ENCODE data around the gene TECTA.

The TECTA gene, protein sequence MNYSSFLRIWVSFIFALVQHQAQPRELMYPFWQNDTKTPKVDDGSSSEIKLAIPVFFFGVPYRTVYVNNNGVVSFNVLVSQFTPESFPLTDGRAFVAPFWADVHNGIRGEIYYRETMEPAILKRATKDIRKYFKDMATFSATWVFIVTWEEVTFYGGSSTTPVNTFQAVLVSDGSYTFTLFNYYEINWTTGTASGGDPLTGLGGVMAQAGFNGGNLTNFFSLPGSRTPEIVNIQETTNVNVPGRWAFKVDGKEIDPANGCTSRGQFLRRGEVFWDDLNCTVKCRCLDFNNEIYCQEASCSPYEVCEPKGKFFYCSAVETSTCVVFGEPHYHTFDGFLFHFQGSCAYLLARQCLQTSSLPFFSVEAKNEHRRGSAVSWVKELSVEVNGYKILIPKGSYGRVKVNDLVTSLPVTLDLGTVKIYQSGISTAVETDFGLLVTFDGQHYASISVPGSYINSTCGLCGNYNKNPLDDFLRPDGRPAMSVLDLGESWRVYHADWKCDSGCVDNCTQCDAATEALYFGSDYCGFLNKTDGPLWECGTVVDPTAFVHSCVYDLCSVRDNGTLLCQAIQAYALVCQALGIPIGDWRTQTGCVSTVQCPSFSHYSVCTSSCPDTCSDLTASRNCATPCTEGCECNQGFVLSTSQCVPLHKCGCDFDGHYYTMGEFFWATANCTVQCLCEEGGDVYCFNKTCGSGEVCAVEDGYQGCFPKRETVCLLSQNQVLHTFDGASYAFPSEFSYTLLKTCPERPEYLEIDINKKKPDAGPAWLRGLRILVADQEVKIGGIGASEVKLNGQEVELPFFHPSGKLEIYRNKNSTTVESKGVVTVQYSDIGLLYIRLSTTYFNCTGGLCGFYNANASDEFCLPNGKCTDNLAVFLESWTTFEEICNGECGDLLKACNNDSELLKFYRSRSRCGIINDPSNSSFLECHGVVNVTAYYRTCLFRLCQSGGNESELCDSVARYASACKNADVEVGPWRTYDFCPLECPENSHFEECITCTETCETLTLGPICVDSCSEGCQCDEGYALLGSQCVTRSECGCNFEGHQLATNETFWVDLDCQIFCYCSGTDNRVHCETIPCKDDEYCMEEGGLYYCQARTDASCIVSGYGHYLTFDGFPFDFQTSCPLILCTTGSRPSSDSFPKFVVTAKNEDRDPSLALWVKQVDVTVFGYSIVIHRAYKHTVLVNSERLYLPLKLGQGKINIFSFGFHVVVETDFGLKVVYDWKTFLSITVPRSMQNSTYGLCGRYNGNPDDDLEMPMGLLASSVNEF (N-terminal part only)

GRCh38 chr11:121100943-121101342, at the start of gene TECTA:
Gene TECTA, plus strand, starts transcription at chr11:121101243. Its CDS starts 1,423 bp downstream, at chr11:121102666.
- no peak for DNase-seq

DNA sequence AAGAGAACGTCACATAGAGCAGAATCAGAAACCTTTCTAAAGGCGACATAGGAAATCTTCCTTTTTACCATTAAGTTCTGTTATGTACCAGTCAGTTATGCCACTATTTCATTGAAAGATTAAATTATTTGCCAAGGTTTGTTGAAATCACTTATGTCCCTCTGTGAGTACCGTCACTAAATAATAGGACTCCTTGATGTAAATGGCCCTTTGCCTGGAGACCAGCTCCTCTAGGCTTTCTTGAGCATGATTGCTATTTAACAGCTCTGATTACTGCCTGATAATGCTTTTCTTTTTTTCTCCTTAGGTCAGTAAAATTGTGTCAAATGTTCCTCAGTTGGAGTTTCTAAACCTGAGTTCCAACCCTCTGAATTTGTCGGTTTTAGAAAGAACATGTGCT, 47.8 kb upstream of the TECTA start:
- no peak for DNase-seq

DNA sequence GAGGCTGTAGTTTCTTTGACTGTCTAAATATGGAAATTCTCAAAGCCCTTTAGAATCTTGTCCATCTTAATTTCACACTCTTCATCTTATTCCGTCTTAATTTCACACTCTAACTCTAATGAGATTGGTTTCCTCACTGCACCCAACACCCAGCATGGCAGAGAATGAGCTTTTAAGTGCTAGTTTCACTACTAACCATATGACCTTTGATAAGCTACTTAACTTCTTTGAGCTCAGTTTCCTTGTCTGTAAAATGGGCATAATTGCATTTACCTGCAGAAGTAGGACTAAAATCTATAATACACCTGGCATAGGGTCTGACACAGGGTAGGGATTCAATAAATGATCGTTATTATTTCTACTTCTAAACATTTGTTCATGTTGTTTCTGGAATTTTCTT, 46.8 kb upstream of the TECTA start:
- no peak for DNase-seq

GRCh38 chr11:121055076-121055475, 46.0 kb upstream of the TECTA start:
- DNase-seq: no peak

DNA sequence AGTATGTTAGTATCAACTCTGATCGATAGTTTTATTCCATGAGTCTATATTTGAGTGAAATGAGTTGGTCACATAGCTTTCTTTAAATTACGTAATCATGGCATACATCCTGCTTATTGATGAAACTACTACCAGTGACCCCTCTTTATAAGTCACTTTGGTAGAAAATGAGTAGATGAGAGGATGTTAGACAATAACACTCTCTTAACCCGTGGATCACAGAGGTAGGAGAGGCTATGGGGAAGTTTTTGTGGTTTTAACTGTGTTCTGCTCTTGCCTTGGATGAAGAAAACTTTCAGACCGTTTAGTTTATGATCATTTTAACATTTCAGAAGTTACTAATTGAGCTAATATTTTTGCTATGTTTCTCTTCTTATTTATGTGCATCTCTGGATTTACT, 43.1 kb upstream of the TECTA start:
- DNase-seq: no peak

GRCh38 chr11:121058941-121059340, 42.1 kb upstream of the TECTA start:
- no peak for DNase-seq

DNA sequence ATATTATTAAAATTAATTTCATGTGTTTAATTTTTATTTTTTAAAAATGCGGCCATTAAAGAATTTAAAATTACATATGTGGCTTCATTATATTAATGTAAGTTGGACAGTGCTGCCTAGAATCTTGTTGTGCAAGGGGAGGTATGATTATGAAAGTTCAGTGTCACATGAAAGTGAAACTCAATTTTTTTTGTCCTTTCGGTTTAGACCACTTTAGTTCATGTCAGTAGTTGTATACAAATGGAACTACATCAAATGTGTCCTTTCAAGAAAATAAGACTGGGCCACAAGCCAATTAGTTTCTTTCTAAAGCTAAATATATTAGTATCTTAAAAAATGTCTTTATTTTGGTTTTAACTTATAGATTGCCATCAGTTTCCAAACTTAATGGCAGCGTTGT, 41.4 kb upstream of the TECTA start:
- DNase-seq: no peak

DNA sequence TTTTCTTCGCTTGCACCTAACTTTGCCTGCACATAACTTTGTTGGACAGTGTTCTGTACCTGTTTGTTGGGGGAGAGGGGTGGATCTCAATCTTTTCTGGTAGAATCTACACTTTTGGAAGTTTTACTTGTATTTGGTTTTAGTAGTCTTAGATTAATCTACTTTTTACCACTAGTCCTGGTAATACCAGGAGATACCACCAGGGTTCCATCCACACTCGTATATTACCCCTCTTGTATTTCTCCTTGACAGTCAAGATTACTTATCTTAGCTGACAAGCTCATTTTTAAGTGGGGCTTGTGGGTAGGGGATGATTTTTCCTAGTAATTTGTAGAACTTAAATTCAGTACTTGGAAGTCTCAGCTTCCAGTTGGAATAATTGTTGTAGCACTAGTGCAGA, 37.3 kb upstream of the TECTA start:
- no peak for DNase-seq

- no peak for DNase-seq
These were observed 34.4 kb upstream of the TECTA start for GRCh38 chr11:121066623-121067022.

GRCh38 chr11:121067026-121067425, 34.0 kb upstream of the TECTA start:
- DNase-seq: no peak

GRCh38 chr11:121067453-121067852, 33.6 kb upstream of the TECTA start:
- DNase-seq: no peak

DNA sequence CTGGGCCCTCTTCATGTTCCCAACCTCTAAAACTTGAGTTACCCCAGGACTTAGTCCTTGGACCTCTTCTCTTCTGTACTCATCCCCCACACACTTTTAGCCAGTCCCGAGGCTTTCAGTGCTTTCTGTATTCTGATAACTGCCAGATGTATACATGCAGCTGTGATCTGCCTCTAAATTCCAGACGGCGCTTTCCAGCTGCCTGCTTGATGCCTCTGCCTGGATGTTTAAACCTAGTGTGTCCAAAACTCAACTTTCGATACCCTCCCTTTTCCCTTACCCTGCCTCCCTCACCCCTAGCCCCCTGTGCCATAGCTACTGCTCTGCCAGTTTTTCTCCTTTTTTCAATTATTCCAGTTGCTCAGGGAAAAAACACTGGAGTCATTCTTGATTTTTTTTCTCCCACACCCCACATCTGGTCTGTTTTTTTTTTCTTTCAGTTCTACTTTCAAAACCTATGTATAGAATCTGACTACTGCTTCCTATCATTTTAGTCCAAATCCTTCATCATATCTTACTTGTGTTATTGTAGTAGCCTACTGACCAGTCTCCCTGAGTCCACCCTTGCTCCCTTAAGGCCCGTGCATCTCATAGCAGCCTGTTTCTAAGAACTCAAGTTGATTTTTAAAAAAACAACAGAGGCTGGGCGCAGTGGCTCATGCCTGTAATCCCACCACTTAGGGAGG, 32.9 kb upstream of the TECTA start:
- DNase-seq: no peak

GRCh38 chr11:121068787-121069186, 32.3 kb upstream of the TECTA start:
- no peak for DNase-seq

- no peak for DNase-seq
These were observed 29.8 kb upstream of the TECTA start for GRCh38 chr11:121070951-121071845.

GRCh38 chr11:121071846-121072450, 29.1 kb upstream of the TECTA start:
- DNase-seq: no peak

- no peak for DNase-seq
These were observed 19.7 kb upstream of the TECTA start for GRCh38 chr11:121081321-121081720.

GRCh38 chr11:121082219-121082618, 18.8 kb upstream of the TECTA start:
- DNase-seq: no peak

DNA sequence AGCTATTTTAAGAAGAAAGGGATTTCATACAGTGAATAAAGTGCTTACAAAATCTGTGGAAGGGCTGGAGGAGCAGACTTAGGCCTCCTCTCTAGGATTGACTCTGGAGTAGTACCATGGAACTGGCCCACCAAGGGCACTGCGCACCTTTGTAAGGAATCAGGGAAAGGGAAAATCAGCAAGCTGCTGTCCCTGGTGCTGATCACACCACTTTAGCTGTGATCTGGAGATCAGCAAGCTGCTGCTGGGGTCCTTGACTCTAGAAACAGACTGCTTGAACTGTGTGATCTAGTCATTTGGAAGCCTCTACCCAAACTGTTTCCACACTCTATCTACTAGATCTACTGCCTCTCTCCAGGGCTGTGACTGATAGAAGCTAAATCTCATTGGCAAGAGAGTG, 18.4 kb upstream of the TECTA start:
- DNase-seq: no peak

DNA sequence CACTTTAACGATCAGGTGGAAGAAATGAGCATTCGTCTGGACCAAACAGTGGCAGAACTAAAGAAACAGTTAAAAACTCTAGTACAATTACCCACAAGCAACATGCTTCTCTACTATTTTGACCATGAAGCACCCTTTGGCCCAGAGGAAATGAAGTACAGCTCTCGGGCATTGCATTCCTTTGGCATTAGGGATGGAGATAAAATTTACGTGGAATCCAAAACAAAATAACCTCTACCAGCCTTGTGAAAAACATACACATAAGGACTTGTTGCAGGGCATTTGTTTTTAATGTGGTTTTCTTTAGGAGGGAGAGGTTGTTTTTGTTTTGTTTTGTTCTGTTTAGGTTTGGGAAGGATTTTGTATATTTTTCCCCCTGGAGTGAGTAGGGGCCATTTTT, 14.2 kb upstream of the TECTA start:
- DNase-seq: no peak

- no peak for DNase-seq
These were observed 11.5 kb upstream of the TECTA start for GRCh38 chr11:121089566-121089965.

DNA sequence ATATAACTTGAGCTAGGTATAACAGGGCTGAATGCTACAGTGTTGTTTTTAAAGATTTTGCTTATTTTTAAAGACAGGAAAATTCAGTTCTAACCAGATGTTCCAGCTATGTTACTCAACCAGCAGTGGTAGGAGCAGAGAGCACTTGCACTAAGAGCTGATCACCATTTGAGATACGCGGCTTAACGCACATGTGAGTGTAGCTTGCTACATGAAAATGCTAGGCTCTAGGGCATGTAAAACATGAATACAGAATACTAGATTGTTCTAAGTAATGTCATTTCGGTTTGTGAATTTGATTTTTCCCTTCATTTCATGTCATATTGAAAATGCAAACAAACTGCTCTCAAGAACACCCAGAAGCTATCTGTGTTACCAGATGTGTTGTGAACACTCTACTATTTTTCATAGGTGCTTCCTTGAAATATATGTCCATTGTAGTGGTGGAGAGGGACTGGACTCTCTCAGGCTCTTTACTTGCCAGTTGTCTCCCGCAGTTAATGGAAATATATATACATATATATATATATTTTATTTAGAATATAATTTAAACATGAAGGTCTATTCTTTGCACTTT, 10.8 kb upstream of the TECTA start:
- no peak for DNase-seq

All from activated CD4-positive, CD25-positive, alpha-beta regulatory T cell (primary cell).